HCT116 (cell line): ENCODE results near the gene KRTAP12-1. TPM values are rescaled to one million over a fixed set of nuclear protein-coding genes. Genes with fewer than 3 reads are reported as not detected.

Source experiments
- ATAC-seq: fragments of 200-7000 bp; cut with Tn5 transposase; 2 replicates; pipeline ENCODE4 v1.9.1; 2020; ENCODE audit warnings: mild to moderate bottlenecking, moderate library complexity
- BruUV-seq: library from RNA; stranded (reverse); fragments of 400-500 nt; replicated peaks from 2 replicates; lab custom pipeline; 2021; lab: Mats Ljungman, UMichigan
- CTCF ChIA-PET: fragments of 300-600 bp; sonication (Branson Sonifier 250); formaldehyde crosslinking; loops from one replicate; lab custom pipeline; 2021; ENCODE audit warnings: antibody characterized with exemption; lab: Charles Lee
- POLR2A ChIA-PET: fragments of 300-600, 350-600 bp; sonication (Branson Sonifier 250); formaldehyde crosslinking; loops from one replicate; lab custom pipeline; 2021; ENCODE audit warnings: antibody characterized with exemption; lab: Charles Lee
- RAD21 ChIA-PET, 2 experiments: fragments of 300-600 bp; sonication (Branson Sonifier 250); formaldehyde crosslinking; loops; one replicate each; lab custom pipeline; 2023; ENCODE audit warnings: low total read pairs in 2 of 2; ENCODE audit not compliant: uncharacterized antibody in 2 of 2, unreplicated experiment in 2 of 2, low non-redundant PET in 1 of 2; lab: Charles Lee
- DNase-seq: peaks from one replicate; pipeline ENCODE4 v3.0.0-alpha.2; 2010; ENCODE audit warnings: low read depth, low spot score
- H2AFZ ChIP-seq: fragments of 200-600 bp; shearing (Covaris generic), sonication (generic); 2 replicates; pipeline ENCODE4 v1.6.1; 2017; ENCODE audit warnings: low read depth, mixed run types, mixed read lengths, antibody characterized with exemption, low read length; ENCODE audit not compliant: poor library complexity, severe bottlenecking
- H3K27ac ChIP-seq: 2 replicates; pipeline ENCODE4 v1.5.1; 2012; ENCODE audit warnings: low read depth, low read length
- H3K27me3 ChIP-seq: fragments of 200-600 bp; sonication (generic); 2 replicates; pipeline ENCODE4 v1.6.1; 2016; ENCODE audit warnings: mixed run types, low read length, mixed read lengths; ENCODE audit not compliant: insufficient read depth
- H3K36me3 ChIP-seq, 2 experiments: fragments of 200-500 bp in 1 of 2; fragments of 200-600 bp in 1 of 2; sonication (Bioruptor generic) in 1 of 2; sonication (generic) in 1 of 2; 2 replicates each; pipeline versions ENCODE4 v1.5.1 to v1.6.1; 2014 to 2016; ENCODE audit warnings: low read length in 2 of 2, inconsistent platforms in 1 of 2, mixed read lengths in 1 of 2, mixed run types in 1 of 2; ENCODE audit not compliant: insufficient read depth in 2 of 2, control insufficient read depth in 1 of 2
- H3K4me1 ChIP-seq, 2 experiments: fragments of 200-600 bp in 1 of 2; sonication (generic) in 1 of 2; 2 replicates each; pipeline versions ENCODE4 v1.5.1 to v1.6.1; 2012 to 2017; ENCODE audit warnings: low read length in 2 of 2, inconsistent platforms in 1 of 2, mild to moderate bottlenecking in 1 of 2, mixed read lengths in 1 of 2, mixed run types in 1 of 2, moderate library complexity in 1 of 2; ENCODE audit not compliant: insufficient read depth in 2 of 2, control insufficient read depth in 1 of 2
- H3K4me2 ChIP-seq: fragments of 200-600 bp; sonication (generic); 2 replicates; pipeline ENCODE4 v1.6.1; 2017; ENCODE audit warnings: mixed run types, low read length, mixed read lengths
- H3K4me3 ChIP-seq, 2 experiments: fragments of 200-600 bp in 1 of 2; sonication (generic) in 1 of 2; replicated peaks in 1 of 2; 2 replicates each; pipeline ENCODE4 v1.5.1; 2011 to 2016; ENCODE audit warnings: low read length in 2 of 2, control low read depth in 1 of 2, low read depth in 1 of 2, mild to moderate bottlenecking in 1 of 2, mixed read lengths in 1 of 2, mixed run types in 1 of 2
- H3K79me2 ChIP-seq: fragments of 200-600 bp; sonication (generic); 2 replicates; pipeline ENCODE4 v1.6.1; 2017; ENCODE audit warnings: mild to moderate bottlenecking, mixed run types, low read length, moderate library complexity, mixed read lengths; ENCODE audit not compliant: insufficient read depth
- H3K9ac ChIP-seq: fragments of 200-600 bp; sonication (generic); 2 replicates; pipeline ENCODE4 v1.6.1; 2016; ENCODE audit warnings: low read length, mixed read lengths
- H3K9me2 ChIP-seq: fragments of 200-600 bp; sonication (generic), shearing (Covaris generic); 2 replicates; pipeline ENCODE4 v1.6.1; 2017; ENCODE audit warnings: mixed run types, mild to moderate bottlenecking, moderate library complexity; ENCODE audit not compliant: insufficient read depth
- H3K9me3 ChIP-seq, 2 experiments: fragments of 200-500 bp in 1 of 2; fragments of 200-600 bp in 1 of 2; sonication (Bioruptor generic) in 1 of 2; sonication (generic) in 1 of 2; 2 replicates each; pipeline ENCODE4 v1.6.1; 2014 to 2017; ENCODE audit warnings: low read length in 2 of 2, mixed read lengths in 2 of 2, inconsistent platforms in 1 of 2, low read depth in 1 of 2, mild to moderate bottlenecking in 1 of 2, mixed run types in 1 of 2, moderate library complexity in 1 of 2; ENCODE audit not compliant: control insufficient read depth in 1 of 2, insufficient read depth in 1 of 2
- H4K20me1 ChIP-seq: fragments of 200-600 bp; sonication (generic), shearing (Covaris generic); 2 replicates; pipeline ENCODE4 v1.6.1; 2017; ENCODE audit warnings: mixed run types, mild to moderate bottlenecking, moderate library complexity; ENCODE audit not compliant: insufficient read depth
- EGR1 ChIP-seq: IDR thresholded peaks from 2 replicates; pipeline ENCODE4 v1.6.1; 2012; ENCODE audit warnings: low read depth
- ELF1 ChIP-seq: IDR thresholded peaks from 2 replicates; pipeline ENCODE4 v1.6.1; 2012; ENCODE audit warnings: low read depth, borderline replicate concordance
- EZH2 ChIP-seq: fragments of 200-600 bp; sonication (generic); IDR thresholded peaks from 2 replicates; pipeline ENCODE4 v1.6.1; 2017; ENCODE audit warnings: antibody characterized with exemption, mixed run types
- EZH2phosphoT487 ChIP-seq: fragments of 200-600 bp; IDR thresholded peaks from 2 replicates; pipeline ENCODE4 v1.6.1; 2018; ENCODE audit warnings: antibody characterized with exemption, borderline replicate concordance
- FOSL1 ChIP-seq: IDR thresholded peaks from 2 replicates; pipeline ENCODE4 v1.6.1; 2012; ENCODE audit warnings: low read depth
- JUND ChIP-seq: IDR thresholded peaks from 2 replicates; pipeline ENCODE4 v1.6.1; 2012
- MAX ChIP-seq: IDR thresholded peaks from 2 replicates; pipeline ENCODE4 v1.6.1; 2012
- POLR2A ChIP-seq: IDR thresholded peaks from 2 replicates; pipeline ENCODE4 v1.7.0; 2011; ENCODE audit warnings: borderline replicate concordance; ENCODE audit not compliant: insufficient read depth, insufficient read length; ENCODE audit errors: extremely low read depth
- POLR2AphosphoS5 ChIP-seq: IDR thresholded peaks from 2 replicates; pipeline ENCODE4 v1.6.1; 2011; ENCODE audit warnings: mild to moderate bottlenecking, low read depth, low read length, moderate library complexity
- RAD21 ChIP-seq: IDR thresholded peaks from 2 replicates; pipeline ENCODE4 v1.6.1; 2012; ENCODE audit warnings: low read depth, mild to moderate bottlenecking
- SIN3A ChIP-seq: IDR thresholded peaks from 2 replicates; pipeline ENCODE4 v1.6.1; 2012; ENCODE audit warnings: low read depth
- YY1 ChIP-seq: IDR thresholded peaks from 2 replicates; pipeline ENCODE4 v1.6.1; 2011; ENCODE audit warnings: low read length, low read depth, moderate library complexity, mild to moderate bottlenecking; ENCODE audit not compliant: insufficient replicate concordance; ENCODE audit errors: extremely low read depth
- ZBTB33 ChIP-seq: IDR thresholded peaks from 2 replicates; pipeline ENCODE4 v1.6.1; 2011; ENCODE audit warnings: mild to moderate bottlenecking, low read length, moderate library complexity; ENCODE audit not compliant: insufficient replicate concordance; ENCODE audit errors: extremely low read depth
- ZFX ChIP-seq: fragments of 450-650 bp; IDR thresholded peaks from 2 replicates; pipeline ENCODE4 v1.6.1; 2017
- ZNF274 ChIP-seq: fragments of 200-500 bp; sonication (Bioruptor generic); IDR thresholded peaks from 2 replicates; pipeline ENCODE4 v1.6.1; 2014; ENCODE audit warnings: mild to moderate bottlenecking, low read depth, low read length, inconsistent platforms
- intact Hi-C: fragments of 100-400 bp; cut with micrococcal nuclease; formaldehyde crosslinking; loops from 2 replicates; pipeline ENCODE4 v1.10.0; 2022
- total RNA-seq: library from RNA; stranded (reverse); gene quantifications from one replicate; pipeline ENCODE4 v1.2.1, GENCODE V29; 2021; ENCODE audit not compliant: unreplicated experiment
- TF ChIP-seq, protein P1 (sequence below), 3 experiments: fragments of 200-600 bp in 1 of 3; sonication (generic) in 1 of 3; IDR thresholded peaks in 2 of 3; conservative IDR thresholded peaks in 1 of 3; 2 replicates each; pipeline ENCODE4 v1.5.1; 2012 to 2017; ENCODE audit warnings: low read depth in 2 of 3, low read length in 2 of 3, antibody characterized with exemption in 1 of 3, borderline replicate concordance in 1 of 3, control low read depth in 1 of 3, mild to moderate bottlenecking in 1 of 3, mixed read lengths in 1 of 3, mixed run types in 1 of 3, moderate library complexity in 1 of 3; ENCODE audit not compliant: insufficient read depth in 1 of 3
- TF ChIP-seq, protein P2 (sequence below): IDR thresholded peaks from 2 replicates; pipeline ENCODE4 v1.6.1; 2012

The KRTAP12-1 gene
- total RNA-seq, 1 experiment from 2014 or later = not detected

DNA sequence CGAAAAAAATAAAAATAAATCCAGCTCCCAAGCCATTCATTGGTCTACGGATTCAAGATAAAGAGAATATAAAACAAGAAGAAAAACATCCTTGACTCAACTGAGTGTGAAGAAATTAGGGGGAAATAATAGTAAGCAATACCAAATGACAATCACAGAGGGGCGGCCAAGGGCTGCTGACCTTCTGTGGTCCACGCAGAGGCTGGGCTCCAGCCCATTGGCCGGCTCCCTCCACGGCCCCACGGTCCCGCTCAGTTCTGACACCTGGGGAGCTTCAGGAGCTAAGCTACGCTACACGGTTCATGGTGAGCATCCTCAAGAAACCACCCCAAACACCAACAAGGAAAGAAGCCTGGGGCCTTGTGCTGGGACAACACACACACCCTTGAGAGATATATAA, 14.6 kb upstream of the KRTAP12-1 start:
- no peaks in the 10 kb centered on the region for H3K36me3 ChIP-seq
- H3K4me3 ChIP-seq = no peak overlapping the region
- H2AFZ ChIP-seq = no peak overlapping the region
- DNase-seq (no peak), ATAC-seq (no peak)
- no peak overlapping the region for H3K27ac ChIP-seq
- ChIA-PET POLR2A (no interaction called here), RAD21 (no interaction called here), CTCF (no interaction called here)
- no peak overlapping the region for H3K4me2 ChIP-seq
- H3K27me3 ChIP-seq = peaks cover 10% of the 10 kb centered on the region; the same call in 1 of the 2 replicates
- H3K9ac ChIP-seq = no peak overlapping the region
- intact Hi-C loops = no loop called here
- H3K9me3 ChIP-seq = peaks cover 4 to 14% of the 10 kb centered on the region in 2 experiments; a peak in 2 of 4 replicates
- no TSS peak for BruUV-seq
- TF ChIP-seq ZNF274 = no peak
- TF ChIP-seq FOSL1 = no peak
- TF ChIP-seq, protein P1, sequence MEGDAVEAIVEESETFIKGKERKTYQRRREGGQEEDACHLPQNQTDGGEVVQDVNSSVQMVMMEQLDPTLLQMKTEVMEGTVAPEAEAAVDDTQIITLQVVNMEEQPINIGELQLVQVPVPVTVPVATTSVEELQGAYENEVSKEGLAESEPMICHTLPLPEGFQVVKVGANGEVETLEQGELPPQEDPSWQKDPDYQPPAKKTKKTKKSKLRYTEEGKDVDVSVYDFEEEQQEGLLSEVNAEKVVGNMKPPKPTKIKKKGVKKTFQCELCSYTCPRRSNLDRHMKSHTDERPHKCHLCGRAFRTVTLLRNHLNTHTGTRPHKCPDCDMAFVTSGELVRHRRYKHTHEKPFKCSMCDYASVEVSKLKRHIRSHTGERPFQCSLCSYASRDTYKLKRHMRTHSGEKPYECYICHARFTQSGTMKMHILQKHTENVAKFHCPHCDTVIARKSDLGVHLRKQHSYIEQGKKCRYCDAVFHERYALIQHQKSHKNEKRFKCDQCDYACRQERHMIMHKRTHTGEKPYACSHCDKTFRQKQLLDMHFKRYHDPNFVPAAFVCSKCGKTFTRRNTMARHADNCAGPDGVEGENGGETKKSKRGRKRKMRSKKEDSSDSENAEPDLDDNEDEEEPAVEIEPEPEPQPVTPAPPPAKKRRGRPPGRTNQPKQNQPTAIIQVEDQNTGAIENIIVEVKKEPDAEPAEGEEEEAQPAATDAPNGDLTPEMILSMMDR (IDR thresholded peaks at IDR 0.05 in 2 of 3, conservative IDR thresholded peaks at IDR 0.05 in 1 of 3; ENCODE audit: borderline replicate concordance in 1 of 3, insufficient read depth in 1 of 3, low read depth in 2 of 3, low read length in 2 of 3) = no peak
- TF ChIP-seq RAD21 = no peak
- no peak for TF ChIP-seq ELF1
- TF ChIP-seq EZH2phosphoT487 = no peak
- no peak for TF ChIP-seq ZBTB33
- TF ChIP-seq ZFX = no peak
- no peak for TF ChIP-seq EZH2
- no peak for TF ChIP-seq POLR2AphosphoS5
- no peak for TF ChIP-seq YY1
- TF ChIP-seq, protein P2, sequence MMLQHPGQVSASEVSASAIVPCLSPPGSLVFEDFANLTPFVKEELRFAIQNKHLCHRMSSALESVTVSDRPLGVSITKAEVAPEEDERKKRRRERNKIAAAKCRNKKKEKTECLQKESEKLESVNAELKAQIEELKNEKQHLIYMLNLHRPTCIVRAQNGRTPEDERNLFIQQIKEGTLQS = no peak
- no peak for TF ChIP-seq POLR2A
- no peak for TF ChIP-seq SIN3A
- TF ChIP-seq JUND = no peak
- TF ChIP-seq MAX = no peak
- no peak for TF ChIP-seq EGR1
- H4K20me1 ChIP-seq = no peaks in the 10 kb centered on the region
- H3K79me2 ChIP-seq = no peaks in the 10 kb centered on the region
- H3K4me1 ChIP-seq = no peaks in the 10 kb centered on the region
- H3K9me2 ChIP-seq = no peaks in the 10 kb centered on the region
